ENCODE data around the gene MEGF11. TPM values are rescaled to one million over a fixed set of nuclear protein-coding genes. Genes with fewer than 3 reads are reported as not detected.
A peak's percentile ranks its signal among the peaks of the same experiment; 100 is the strongest.

The MEGF11 gene
- total RNA-seq, 1 experiment from 2014 or later: not detected

GRCh38 chr15:65857718-65858402 lies 395.7 kb downstream of the MEGF11 start:
- DNase-seq (ENCODE audit: low read depth): no peak

DNA sequence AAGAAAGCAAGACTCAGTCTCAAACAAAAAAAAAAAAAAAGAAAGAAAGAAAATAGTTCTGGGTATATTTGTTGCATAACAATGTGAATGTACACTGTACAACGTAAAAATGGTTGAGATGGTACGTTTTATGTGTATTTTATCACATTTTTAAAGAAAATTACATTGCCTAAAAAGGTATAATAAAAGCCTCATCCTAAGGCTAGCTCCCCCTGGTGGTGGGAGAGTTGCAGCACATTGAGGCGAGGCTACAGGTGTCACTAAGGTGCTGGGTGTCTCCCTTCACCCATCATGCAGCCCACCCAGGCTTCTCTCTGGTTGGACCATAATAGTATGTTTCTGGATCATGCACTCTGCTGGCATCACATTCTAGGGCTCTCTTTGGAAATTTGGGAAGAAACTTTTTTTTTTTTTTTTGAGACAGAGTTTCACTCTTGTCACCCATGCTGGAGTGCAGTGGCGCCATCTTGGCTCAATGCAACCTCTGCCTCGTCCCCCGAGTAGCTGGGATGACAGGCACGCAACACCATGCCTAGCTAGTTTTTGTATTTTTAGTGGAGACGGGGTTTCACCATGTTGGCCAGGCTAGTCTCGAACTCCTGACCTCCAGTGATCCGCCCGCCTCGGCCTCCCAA lies 396.6 kb downstream of the MEGF11 start:
- peak; percentile 56 for DNase-seq (ENCODE audit: low read depth)

GRCh38 chr15:65851981-65852380 lies 401.6 kb downstream of the MEGF11 start:
- no peak for DNase-seq (ENCODE audit: low read depth)

GRCh38 chr15:65847989-65848388 lies 405.6 kb downstream of the MEGF11 start:
- no peak for DNase-seq (ENCODE audit: low read depth)

DNA sequence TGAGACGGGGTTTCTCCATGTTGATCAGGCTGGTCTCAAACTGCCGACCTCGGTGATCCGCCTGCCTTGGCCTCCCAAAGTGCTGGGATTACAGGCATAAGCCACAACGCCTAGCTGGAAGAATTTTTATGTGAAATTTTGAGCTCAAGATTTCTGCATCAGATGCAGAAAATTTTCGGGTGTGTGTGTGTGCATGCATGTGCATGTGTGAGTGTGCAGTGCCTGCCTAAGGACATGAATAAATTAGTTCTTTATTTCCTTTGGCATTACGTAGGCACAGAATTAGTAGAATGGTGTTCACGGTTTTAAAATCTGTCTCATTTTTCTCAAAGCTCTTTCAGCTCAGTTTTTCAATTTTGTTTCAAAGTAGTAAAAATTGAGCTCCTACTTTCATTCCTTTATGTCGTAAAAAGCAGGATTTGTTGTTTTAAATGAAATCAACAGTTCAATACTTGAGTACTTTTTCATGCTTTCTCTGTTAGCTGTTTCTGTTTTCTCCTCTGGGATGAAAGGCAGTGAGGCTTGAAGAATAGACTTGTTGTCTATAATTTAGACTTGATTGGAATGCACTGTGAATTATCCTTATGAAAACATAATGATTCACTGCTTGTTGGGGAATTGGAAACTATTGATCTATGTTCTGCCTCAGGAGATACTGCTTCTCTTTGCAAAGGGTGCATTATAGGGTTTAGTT lies 407.6 kb downstream of the MEGF11 start:
- DNase-seq (ENCODE audit: low read depth): no peak

Other genes starting within 250 kb of the MEGF11 start
- 10.5 and 18.7 TPM in 2 replicates for gene DIS3L, start 39.8 kb upstream of the MEGF11 start, total RNA-seq (2014; rRNA removed; shearing (Covaris generic))
- 19.2 and 21.4 TPM in 2 replicates for gene TIPIN, start 102.9 kb upstream of the MEGF11 start, total RNA-seq (2014; rRNA removed; shearing (Covaris generic))
- gene MAP2K1, start 133.2 kb upstream of the MEGF11 start, total RNA-seq (2014; rRNA removed; shearing (Covaris generic)): 57.1 and 73.4 TPM in 2 replicates
- gene SNAPC5, start 244.0 kb upstream of the MEGF11 start, total RNA-seq (2014; rRNA removed; shearing (Covaris generic)): 25.4 and 28.4 TPM in 2 replicates